Neutrophil (primary cell): ENCODE data around the gene SLC32A1.

Experiments used
- H3K27ac ChIP-seq: fragments of 200-600 bp; sonication (generic); 2 replicates; pipeline ENCODE4 v1.5.1; 2016; ENCODE audit warnings: mild to moderate bottlenecking, moderate library complexity
- H3K27me3 ChIP-seq: fragments of 200-600 bp; sonication (generic); 2 replicates; pipeline ENCODE4 v1.6.0; 2016; ENCODE audit warnings: mild to moderate bottlenecking
- H3K36me3 ChIP-seq: fragments of 200-600 bp; sonication (generic); 2 replicates; pipeline ENCODE4 v1.5.1; 2017
- H3K4me1 ChIP-seq, 2 experiments: fragments of 200-600 bp in 1 of 2; sonication (generic) in 1 of 2; 1 replicate in 1 of 2; 2 replicates in 1 of 2; pipeline versions ENCODE4 v1.5.1 to v1.6.1; 2013 to 2016; ENCODE audit warnings: low read depth in 1 of 2, low read length in 1 of 2, mild to moderate bottlenecking in 1 of 2, moderate library complexity in 1 of 2; ENCODE audit not compliant: control insufficient read depth in 1 of 2, insufficient read depth in 1 of 2
- H3K4me3 ChIP-seq, 2 experiments: fragments of 200-600 bp in 1 of 2; sonication (generic) in 1 of 2; 1 replicate in 1 of 2; 2 replicates in 1 of 2; pipeline ENCODE4 v1.5.1; 2013 to 2016; ENCODE audit warnings: low read depth in 1 of 2, low read length in 1 of 2, mild to moderate bottlenecking in 1 of 2, moderate library complexity in 1 of 2
- H3K9me3 ChIP-seq: fragments of 200-600 bp; sonication (generic); 2 replicates; pipeline ENCODE4 v1.5.1; 2016
- TF ChIP-seq, protein P1 (sequence below): fragments of 200-600 bp; sonication (generic); IDR thresholded peaks from 2 replicates; pipeline ENCODE4 v1.5.1; 2016; ENCODE audit warnings: antibody characterized with exemption

Gene SLC32A1

DNA sequence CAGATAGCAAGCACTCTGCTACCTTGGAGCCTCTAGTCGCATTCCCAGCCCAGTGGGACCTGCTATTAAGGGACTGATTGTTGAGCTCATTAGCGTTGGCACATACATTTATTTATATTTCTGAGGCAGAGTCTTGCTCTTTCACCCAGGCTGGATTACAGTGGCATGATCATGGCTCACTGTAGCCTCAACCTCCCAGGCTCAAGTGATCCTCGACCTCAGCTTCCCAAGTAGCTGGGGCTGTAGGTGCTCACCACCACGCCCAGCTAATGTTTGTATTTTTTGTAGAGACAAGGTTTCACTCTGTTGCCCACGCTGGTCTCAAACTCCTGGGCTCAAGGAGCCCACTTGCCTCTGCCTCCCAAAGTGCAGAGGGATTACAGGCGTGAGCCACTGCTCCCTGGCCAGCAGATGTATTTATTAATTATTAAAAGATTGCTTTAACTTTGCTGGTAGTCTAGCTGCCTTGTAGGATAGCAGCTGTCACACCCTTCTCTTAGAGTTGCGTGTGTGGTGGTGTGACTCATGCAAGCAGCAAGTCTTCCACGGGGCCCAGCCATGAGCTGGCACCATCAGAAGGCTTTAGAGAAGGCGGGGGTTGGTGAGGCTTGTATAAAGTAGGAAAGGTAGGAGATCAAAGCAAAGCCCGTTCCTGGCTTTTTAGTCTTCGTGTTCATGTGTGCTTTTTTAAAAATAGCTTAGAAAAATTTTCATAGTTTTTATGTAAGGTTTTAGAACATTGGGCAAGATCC lies 40.5 kb downstream of the SLC32A1 start:
- Histone ChIP-seq H3K27ac (no peak overlapping the region), H3K4me1 (peaks cover 15 to 17% of the 10 kb centered on the region in 2 experiments), H3K36me3 (peaks cover 40% of the 10 kb centered on the region), H3K9me3 (no peaks in the 10 kb centered on the region), H3K27me3 (no peaks in the 10 kb centered on the region), H3K4me3 (no peak overlapping the region)
- TF ChIP-seq, protein P1, sequence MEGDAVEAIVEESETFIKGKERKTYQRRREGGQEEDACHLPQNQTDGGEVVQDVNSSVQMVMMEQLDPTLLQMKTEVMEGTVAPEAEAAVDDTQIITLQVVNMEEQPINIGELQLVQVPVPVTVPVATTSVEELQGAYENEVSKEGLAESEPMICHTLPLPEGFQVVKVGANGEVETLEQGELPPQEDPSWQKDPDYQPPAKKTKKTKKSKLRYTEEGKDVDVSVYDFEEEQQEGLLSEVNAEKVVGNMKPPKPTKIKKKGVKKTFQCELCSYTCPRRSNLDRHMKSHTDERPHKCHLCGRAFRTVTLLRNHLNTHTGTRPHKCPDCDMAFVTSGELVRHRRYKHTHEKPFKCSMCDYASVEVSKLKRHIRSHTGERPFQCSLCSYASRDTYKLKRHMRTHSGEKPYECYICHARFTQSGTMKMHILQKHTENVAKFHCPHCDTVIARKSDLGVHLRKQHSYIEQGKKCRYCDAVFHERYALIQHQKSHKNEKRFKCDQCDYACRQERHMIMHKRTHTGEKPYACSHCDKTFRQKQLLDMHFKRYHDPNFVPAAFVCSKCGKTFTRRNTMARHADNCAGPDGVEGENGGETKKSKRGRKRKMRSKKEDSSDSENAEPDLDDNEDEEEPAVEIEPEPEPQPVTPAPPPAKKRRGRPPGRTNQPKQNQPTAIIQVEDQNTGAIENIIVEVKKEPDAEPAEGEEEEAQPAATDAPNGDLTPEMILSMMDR: no peak

GRCh38 chr20:38766071-38766470 lies 41.8 kb downstream of the SLC32A1 start:
- Histone ChIP-seq H3K4me3 (no peak overlapping the region), H3K36me3 (peaks cover 49% of the 10 kb centered on the region)
- TF ChIP-seq, protein P1: no peak

GRCh38 chr20:38769376-38770295 lies 45.4 kb downstream of the SLC32A1 start:
- Histone ChIP-seq H3K27me3 (no peaks in the 10 kb centered on the region), H3K9me3 (no peaks in the 10 kb centered on the region), H3K27ac (no peak overlapping the region), H3K36me3 (peaks cover 66% of the 10 kb centered on the region), H3K4me1 (peaks cover 0 to 5% of the 10 kb centered on the region in 2 experiments), H3K4me3 (no peak overlapping the region)
- TF ChIP-seq, protein P1: no peak

More at GRCh38 chr20:38766071-38766470, 41.8 kb downstream of the SLC32A1 start:
- Histone ChIP-seq H3K4me1 (peaks cover 14 to 15% of the 10 kb centered on the region in 2 experiments), H3K9me3 (no peaks in the 10 kb centered on the region), H3K27ac (no peak overlapping the region), H3K27me3 (no peaks in the 10 kb centered on the region)

DNA sequence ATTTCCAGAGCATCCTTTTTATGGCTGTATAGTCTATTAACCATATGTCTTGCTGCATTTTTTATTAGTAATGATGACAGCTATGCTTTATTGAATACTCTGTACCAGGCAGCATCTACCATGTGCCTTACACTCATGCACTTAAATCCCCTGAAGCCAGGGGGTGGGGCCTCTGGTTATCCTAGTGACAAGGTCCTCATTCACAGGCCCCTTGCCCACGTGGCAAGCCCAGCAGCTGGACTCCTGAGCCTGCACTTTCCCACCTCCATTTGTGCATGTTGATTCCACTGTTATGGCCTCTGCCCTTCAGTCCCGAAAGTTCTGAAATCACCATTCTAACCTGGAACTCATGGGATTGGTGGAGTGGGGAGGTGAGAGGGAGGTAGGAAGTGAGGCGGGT lies 46.3 kb downstream of the SLC32A1 start:
- H3K27ac ChIP-seq: no peak overlapping the region
- no peaks in the 10 kb centered on the region for H3K27me3 ChIP-seq
- peaks cover 59% of the 10 kb centered on the region for H3K36me3 ChIP-seq
- H3K4me1 ChIP-seq: peaks cover 0 to 5% of the 10 kb centered on the region in 2 experiments
- no peak overlapping the region for H3K4me3 ChIP-seq
- TF ChIP-seq, protein P1: no peak
- no peaks in the 10 kb centered on the region for H3K9me3 ChIP-seq

DNA sequence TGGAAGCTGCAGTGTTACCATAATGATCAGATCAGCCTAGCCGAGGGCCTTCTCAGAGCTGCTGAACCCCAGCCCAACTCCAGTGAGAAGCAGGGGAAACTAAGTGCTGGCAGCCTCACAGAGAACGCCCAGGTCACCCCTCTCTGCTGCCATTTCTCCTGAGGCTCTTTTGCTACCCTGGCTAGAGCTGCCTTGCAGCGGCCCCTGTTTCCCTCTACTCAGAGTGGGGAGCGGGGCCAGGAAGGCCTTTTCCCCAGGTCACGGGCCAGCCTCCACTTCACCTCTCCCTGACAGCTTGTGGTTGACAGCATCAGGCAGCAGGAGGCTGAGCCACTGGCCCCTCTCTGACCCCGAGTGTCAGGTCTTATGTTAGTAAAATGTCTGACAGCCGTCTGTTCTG lies 46.7 kb downstream of the SLC32A1 start:
- Histone ChIP-seq H3K4me3 (no peak overlapping the region), H3K4me1 (peaks cover 0 to 5% of the 10 kb centered on the region in 2 experiments), H3K27me3 (no peaks in the 10 kb centered on the region), H3K9me3 (no peaks in the 10 kb centered on the region), H3K36me3 (peaks cover 54% of the 10 kb centered on the region), H3K27ac (no peak overlapping the region)
- TF ChIP-seq, protein P1: no peak
